NK-92 (cell line): ENCODE measurements around the gene TOP2A.
A peak's percentile ranks its signal among the peaks of the same experiment; 100 is the strongest.

Experiments
- DNase-seq: peaks from one replicate; lab custom pipeline; 2025; ENCODE audit not compliant: unreplicated experiment; lab: John Stamatoyannopoulos, UW

Gene TOP2A, protein sequence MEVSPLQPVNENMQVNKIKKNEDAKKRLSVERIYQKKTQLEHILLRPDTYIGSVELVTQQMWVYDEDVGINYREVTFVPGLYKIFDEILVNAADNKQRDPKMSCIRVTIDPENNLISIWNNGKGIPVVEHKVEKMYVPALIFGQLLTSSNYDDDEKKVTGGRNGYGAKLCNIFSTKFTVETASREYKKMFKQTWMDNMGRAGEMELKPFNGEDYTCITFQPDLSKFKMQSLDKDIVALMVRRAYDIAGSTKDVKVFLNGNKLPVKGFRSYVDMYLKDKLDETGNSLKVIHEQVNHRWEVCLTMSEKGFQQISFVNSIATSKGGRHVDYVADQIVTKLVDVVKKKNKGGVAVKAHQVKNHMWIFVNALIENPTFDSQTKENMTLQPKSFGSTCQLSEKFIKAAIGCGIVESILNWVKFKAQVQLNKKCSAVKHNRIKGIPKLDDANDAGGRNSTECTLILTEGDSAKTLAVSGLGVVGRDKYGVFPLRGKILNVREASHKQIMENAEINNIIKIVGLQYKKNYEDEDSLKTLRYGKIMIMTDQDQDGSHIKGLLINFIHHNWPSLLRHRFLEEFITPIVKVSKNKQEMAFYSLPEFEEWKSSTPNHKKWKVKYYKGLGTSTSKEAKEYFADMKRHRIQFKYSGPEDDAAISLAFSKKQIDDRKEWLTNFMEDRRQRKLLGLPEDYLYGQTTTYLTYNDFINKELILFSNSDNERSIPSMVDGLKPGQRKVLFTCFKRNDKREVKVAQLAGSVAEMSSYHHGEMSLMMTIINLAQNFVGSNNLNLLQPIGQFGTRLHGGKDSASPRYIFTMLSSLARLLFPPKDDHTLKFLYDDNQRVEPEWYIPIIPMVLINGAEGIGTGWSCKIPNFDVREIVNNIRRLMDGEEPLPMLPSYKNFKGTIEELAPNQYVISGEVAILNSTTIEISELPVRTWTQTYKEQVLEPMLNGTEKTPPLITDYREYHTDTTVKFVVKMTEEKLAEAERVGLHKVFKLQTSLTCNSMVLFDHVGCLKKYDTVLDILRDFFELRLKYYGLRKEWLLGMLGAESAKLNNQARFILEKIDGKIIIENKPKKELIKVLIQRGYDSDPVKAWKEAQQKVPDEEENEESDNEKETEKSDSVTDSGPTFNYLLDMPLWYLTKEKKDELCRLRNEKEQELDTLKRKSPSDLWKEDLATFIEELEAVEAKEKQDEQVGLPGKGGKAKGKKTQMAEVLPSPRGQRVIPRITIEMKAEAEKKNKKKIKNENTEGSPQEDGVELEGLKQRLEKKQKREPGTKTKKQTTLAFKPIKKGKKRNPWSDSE (N-terminal part only)

DNA sequence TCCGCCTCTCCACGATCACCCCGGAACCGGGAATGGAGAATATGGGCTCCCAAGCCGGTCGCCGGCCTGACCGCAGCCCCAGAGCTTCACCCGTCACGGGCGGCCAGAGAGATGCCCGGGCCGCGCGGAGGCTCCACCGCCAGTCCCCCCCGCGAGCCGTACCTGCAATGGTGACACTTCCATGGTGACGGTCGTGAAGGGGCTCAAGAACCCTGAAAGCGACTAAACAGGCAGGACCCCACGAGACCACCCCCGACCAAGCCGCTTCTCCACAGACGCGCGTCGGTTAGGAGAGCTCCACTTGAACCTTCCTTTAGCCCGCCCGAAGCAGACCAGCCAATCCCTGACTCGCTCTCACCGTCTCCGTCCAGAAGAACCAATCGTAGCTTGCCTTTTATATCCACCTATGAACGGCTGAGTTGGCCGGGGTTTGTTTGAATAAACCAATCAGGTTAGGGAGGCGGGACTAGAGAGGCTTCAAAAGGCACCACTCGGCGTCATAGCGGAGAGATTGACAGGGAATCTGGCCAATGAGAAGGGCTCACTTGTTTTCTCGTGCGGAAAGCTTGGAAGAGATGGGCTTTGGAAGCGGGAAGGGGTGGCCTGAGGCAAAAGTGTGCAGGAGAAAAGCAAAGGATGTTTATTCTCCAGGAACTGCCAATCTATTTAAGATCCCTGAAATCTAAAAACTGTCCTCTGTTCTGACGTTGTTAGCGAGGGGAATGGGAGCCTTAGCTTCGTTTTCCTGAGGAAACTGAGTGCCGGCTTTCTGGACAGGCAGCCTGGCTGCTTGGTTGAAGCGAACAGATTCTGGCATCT is at the start of gene TOP2A:
TSS of gene TOP2A (minus strand) at position 288 of the 819 bp plus-strand sequence. CDS start at position 183, 105 bp downstream.
- DNase-seq: peak; percentile 88

DNA sequence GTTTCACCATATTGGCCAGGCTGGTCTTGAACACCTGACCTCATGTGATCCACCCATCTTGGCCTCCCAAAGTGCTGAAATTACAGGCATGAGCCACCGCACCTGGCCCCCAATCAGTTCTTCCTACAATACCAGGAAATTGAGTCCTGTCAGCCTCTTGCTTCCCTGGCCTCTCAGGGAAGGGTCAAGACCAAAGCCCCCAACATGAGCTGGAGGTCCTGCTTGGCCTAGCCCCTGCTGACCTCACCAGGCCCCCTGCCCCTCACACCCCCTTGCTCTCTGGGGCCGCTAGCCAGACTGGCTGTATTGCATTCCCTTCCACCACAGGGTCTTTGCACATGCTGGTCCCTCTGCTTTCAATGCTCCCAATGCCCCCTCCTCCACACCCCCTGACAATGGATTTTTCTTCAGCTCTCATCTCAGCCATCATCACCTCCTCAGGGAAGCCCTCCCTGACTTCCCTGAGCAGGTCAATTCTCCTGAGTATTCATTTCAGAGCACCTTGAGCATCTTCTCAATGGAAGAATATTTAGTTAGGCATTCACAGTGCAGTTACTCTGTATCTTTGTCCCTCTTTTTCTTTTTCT is 49.7 kb upstream of the TOP2A start:
- no peak for DNase-seq

DNA sequence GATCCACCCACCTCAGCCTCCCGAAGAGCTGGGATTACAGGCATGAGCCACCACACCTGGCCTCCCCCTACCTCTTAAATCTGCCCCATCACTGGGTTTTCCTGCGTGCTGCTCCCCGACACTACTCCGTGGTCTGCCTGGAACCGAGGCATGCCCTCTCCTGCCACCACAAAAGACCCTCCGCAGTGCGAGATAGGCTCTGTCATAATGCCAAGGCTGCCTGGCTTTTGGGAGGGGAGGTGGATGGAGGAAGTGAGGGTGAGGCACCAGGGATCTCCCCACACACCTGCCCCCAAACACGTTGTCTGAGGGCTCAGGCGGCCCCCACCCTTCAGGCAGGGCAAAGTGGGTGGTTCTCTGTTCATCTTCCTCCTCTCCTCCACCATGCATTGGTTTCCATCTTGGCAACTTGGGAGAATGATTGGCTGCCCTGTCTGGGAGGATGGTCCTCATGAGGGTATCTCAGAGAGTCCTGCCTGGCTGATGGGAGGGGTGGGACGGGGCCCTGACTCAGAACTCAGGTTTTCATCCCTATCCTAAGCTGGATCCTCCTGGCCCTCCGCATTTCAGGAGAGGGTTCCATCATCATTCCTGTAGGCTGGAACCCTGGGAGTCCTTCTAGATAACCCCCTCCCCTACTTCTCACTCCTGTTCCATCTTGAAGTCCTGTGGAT is 48.7 kb upstream of the TOP2A start:
- DNase-seq: no peak

DNA sequence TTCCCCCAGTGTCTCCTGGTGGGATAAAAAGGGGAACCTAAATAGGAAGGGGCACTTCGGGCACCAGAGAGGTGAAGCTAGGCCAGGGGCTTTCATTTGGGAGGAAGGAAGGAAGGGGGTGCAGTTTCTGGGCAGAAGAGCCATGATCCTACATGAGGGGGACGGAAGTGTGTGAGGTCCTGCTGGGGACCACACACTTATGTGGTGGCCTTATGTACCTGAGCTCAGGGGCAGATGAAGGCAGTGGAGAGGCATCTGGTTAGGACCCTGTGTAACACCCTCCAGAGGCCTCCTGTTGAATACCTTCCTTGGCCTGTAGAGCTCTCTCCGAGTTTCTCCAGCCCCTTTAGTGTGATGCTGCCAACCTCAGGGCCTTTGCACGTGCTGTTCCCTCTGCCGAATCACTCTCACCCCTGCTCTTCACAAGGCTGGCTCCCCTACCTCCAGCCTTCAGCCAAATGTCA is 46.7 kb upstream of the TOP2A start:
- no peak for DNase-seq

DNA sequence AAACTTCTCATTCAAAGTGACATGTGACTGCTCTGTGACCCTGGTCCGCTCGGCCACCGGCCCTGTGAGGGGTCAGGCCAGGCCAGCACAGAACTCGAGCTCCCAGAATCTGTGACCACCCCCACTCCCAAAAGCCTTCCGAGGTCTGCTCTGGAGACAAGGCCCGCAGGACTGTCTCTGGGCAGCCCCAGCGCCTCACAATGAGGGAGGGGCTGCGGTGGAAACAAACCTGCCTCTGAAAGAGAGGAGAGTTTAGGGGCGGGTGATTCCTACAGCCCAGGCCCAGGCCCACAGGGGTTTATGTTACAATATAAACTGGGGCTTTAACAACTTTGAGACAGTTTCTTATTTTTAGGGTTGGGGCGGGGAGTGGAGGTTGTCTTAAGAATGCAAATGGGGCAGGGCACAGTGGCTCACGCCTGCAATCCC is 45.4 kb upstream of the TOP2A start:
- no peak for DNase-seq

DNA sequence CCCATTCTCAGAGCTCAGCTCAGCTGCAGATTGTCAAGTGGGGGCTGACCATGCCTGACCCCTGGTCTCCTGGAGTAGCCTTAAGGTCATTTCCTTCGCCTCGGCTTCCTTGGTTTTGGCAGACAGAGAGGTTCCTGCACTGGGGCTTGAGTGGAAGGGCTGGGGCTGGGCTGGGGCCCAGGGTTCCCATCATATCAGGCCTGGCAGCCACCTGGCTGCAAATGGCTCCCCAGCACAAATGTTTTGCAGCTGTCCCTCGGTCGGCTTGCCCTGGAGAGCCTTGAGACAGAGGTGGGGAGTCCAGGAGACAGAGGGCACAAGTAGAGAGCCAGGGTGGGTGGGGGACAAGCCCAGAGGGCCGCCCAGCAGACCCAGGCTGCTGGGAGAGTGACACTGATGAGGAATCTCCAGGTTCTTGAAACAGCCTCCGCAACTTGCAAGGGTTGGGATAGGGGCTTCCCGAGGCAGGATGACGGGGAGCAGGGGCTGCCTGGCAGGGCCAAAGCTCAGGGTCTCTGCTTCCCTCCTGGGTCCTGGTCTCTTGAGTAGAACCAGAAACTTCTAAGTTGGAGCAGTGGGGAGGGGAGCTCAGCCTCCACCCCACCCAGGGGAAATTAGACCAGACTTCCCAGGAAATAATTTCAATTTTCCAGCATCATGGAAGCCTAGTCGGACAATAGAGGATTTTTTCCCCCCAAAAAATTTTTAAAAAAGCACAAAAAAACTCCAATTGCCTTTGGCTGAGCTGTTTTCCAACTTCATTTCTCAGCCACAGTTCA is 44.8 kb upstream of the TOP2A start:
- no peak for DNase-seq

DNA sequence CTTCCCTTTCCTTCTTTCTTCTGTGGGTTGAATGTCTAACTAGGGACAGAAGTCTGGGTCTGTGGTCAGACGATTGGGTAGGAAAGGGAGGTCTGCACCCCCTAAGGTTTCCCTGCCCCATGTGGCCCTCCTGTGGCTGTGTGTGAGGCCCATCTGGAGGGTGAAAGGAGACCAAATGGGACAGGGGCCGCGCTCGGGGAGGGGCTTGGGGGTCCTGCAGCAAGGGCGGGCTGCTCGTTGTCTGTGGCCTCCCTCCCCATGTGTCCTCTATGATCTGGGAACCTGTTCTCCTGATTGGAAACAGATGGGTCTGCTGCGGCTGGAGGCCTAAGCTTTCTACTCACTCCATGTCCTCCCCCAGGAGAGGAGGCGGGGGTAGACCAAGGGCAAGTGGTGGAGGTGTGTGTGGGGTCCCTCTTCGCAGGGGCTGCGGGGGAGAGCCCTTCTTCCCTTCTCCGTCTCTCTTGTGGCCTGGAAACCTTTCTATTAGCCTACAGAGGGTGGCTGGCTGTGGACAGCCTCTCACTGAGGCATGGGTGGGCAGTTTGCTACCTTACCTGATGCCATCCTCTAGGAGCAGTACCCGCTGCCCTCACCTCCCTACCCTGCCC is 44.1 kb upstream of the TOP2A start:
- no peak for DNase-seq

DNA sequence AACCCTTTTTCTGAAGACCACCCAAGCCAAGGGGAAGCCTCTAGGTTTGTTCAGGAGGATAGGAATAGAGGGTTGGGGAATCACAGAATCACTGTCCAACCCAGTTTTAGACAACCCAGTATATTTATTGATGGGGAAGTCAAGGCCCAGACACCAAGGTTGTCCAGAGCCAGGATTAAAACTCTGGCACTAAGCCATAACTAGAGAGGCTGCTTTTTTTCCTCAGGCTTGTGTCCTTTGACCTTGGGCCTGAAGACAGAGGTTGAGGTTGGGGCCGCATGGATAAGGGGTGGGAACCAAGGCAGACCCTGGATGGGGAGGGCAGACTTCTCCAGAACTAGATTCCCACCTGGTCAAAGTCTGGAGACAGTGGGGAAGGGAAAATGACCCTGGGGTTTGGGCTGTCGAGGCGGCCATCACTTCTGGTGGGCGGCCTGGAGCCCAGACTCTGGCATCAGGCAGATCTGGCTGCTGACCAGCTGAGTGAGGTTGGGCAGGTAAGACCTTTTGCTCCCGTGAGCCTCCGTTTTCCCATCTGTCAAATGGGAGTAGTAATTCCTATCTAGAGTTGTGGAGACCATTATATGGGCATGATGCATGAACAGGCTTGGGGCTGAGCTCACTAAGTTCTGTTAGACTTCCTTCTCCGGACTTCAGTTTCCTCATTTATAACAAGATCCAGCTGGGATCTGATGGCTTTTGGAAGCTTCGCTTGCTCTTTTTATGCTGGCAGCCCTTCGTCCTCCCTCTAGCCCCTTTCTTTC is 43.5 kb upstream of the TOP2A start:
- DNase-seq: no peak

DNA sequence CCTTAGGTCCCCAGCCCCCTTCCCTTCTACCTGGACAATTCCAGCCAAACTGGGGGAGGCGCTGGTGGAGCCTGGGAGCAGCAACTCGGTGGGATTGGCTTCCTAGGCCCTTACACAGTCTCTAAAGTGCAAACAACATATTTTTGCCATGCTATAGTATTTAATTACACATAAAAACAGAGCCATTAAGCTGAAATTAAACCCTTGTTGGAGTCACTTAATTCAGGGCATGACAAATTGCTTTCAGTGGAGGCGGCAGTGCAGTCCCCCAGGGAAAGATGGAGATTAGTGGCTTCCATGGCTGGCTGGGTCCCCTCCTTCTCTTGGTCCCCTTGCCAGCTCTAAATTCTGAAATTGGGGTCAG is 42.9 kb upstream of the TOP2A start:
- no peak for DNase-seq

DNA sequence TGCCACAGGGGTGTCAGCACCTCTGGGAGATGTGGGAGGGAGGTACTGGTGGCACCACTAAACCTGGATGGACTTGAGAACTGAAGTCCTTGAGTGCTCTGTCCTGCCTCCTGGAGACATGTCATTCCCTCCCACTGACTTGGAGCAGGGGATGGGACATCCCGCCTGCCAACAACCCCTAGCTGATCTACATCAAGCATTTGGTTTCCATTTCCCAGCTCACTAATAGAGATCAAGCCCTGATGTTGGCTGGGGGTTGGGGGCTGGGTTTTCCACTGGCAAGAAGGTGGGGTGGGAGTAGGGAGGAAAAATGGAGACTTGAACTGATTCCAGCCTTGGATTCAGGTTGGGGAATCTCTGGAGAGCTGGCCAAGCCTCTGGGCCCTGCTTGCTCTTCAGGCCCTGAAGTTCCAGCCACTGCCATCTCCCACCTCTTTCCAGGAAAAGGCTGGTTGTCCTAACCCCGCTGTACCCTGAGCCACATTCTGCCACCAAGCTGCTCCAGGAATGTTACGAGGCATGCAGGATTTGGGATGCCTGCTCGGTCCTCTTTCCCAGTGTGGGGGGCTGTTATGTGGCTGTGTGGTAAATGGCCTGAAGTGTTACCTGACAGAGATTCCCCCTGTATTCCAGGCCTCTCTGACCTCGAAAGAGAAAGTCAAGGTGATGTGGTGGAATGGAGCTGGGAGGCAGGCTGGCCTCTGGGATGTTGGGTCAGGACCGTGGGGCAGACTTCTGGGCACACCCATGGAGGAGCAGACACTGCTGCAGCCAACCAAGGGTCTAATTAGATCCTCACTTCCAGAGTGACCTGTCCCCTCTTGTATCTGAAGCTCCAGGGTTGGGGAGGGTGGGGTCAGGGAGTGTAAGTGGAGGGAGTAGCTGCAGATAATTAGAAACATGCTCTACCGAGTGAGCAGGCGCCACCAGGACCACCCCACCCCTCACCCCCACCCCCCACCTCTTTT is 42.2 kb upstream of the TOP2A start:
- no peak for DNase-seq

DNA sequence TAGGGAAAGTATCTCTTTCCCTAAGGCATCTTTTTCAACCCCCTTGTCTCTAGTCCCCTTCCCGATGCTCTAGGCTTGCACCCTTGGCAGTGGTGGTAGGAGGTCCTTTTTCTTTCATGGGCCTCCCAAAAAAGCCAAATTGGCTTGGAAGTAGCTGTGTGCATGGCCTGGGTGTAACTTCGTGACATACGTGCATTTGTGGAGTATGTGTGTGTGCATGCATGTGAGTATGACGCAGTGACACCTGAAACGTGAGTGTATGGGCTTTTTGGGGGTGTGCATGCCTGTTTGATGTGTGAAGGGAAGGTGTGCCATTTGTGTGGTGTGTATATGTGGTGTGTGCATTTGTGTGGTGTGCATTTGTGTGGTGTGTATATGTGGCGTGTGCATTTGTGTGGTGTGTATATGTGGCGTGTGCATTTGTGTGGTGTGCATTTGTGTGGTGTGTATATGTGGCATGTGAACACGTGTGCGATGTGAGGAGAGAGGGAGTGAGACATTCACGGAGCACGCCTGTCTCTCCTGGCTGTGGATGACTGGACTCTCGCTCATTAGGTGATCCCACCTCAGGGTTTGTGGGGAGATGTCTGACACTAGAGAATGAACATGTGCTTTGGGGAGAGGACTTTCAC is 41.3 kb upstream of the TOP2A start:
- no peak for DNase-seq

DNA sequence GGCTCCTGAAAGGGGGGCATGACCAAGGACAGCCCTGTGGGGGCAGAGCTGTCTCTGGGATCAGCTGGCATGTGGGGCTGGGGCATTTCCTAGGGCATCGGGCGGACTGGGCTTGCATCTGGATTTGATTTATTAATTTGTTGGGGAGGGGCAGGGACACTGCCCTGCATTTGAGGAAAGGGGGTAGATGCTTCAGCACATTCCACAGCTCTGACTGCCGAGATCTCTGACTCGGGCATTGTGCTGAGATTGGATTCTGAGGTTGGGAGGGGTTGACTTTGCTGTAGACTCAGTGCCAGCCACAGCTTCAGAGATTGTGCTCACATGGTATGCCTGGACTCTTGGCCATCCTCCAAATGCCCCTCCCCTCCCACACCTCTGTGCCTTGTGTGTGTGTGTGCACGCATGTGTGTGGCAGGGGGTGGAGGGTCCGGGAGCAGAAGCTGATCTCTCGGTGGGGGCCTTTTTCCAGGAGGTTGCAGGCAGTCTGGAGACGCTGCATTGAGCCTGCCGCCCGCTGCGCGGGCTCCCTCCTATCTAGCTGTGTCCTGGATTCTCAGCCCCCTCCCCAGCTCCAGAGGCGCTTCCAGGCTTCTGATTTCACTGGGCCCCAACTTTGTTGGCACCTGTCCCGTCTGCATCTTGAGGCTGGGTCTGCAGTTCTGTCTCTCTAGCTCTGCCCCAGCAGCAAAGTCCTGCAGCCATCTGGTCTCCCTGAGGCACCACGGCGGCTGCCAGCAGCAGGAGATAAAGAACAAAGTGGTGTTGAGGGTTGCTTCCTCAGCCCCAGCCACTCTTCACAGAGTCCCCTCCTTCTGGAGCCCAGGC is 40.5 kb upstream of the TOP2A start:
- DNase-seq: no peak

DNA sequence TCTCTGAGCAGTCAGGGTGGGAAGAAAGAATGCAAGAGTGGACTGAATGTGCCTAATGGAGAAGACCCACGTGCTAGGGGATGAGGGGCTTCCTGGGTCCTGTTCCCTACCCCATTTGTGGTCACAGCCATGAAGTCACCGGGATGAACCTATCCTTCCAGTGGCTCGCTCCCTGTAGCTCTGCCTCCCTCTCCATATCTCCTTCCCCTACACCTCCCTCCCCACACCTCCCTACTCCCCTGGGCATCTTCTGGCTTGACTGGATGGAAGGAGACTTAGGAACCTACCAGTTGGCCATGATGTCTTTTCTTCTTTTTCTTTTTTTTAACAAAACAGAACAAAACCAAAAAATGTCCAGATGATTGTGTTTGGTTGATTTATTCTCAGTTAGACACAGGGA is 39.7 kb upstream of the TOP2A start:
- no peak for DNase-seq

DNA sequence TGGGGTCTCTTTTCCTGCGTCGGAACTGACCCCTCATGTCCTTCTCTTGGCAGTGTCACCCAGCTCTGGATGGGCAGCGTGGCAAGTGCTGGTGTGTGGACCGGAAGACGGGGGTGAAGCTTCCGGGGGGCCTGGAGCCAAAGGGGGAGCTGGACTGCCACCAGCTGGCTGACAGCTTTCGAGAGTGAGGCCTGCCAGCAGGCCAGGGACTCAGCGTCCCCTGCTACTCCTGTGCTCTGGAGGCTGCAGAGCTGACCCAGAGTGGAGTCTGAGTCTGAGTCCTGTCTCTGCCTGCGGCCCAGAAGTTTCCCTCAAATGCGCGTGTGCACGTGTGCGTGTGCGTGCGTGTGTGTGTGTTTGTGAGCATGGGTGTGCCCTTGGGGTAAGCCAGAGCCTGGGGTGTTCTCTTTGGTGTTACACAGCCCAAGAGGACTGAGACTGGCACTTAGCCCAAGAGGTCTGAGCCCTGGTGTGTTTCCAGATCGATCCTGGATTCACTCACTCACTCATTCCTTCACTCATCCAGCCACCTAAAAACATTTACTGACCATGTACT is 38.8 kb upstream of the TOP2A start:
- DNase-seq: no peak

DNA sequence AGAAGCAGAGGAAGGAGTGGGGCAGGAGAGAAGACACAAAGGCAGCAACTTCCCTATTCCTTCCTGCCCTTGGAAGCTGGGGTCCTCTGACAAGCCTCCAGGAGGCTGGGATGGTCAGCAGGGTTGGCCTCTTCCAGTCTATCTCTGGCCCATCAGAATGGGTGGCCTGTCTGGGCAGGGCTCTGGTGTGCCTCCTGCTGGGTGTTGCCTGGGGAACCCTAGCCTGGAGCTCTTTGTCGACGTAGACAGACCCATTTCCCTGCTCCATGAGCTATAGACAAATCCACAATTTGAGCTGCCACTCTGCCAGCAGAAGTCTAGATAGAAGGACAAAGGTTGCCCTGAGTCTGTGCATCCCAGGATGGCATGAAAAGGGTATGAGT is 36.9 kb upstream of the TOP2A start:
- no peak for DNase-seq
